ENCODE data around the gene SELPLG.
"Not testable (repeated sequence)": the region's sequence is repeated elsewhere in the genome, so short reads cannot be mapped to it uniquely, and the experiment has no call there.

The SELPLG gene

DNA sequence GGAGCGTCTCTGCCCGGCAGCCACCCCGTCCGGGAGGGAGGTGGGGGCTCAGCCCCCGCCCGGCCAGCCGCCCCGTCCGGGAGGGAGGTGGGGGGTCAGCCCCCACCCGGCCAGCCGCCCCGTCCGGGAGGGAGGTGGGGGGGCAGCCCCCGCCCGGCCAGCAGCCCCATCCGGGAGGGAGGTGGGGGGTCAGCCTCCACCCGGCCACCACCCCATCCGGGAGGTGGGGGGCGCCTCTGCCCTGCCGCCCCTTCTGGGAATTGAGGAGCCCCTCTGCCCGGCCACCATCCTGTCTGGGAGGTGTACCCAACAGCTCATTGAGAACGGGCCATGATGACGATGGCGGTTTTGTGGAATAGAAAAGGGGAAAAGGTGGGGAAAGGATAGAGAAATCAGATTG lies 22.6 kb upstream of the SELPLG start:
- DNase-seq (ENCODE audit: low read depth in 2 of 2): not testable (repeated sequence)

DNA sequence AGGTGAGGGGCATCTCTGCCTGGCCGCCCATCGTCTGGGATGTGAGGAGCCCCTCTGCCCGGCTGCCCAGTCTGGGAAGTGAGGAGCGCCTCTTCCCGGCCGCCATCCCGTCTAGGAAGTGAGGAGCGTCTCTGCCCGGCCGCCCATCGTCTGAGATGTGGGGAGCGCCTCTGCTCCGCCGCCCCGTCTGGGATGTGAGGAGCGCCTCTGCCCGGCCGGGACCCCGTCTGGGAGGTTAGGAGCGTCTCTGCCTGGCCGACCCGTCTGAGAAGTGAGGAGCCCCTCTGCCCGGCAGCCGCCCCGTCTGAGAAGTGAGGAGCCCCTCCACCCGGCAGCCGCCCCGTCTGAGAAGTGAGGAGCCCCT lies 22.1 kb upstream of the SELPLG start:
- DNase-seq (ENCODE audit: low read depth in 2 of 2): not testable (repeated sequence)

GRCh38 chr12:108654622-108655021 lies 20.9 kb upstream of the SELPLG start:
- DNase-seq (ENCODE audit: low read depth in 2 of 2): not testable (repeated sequence)

DNA sequence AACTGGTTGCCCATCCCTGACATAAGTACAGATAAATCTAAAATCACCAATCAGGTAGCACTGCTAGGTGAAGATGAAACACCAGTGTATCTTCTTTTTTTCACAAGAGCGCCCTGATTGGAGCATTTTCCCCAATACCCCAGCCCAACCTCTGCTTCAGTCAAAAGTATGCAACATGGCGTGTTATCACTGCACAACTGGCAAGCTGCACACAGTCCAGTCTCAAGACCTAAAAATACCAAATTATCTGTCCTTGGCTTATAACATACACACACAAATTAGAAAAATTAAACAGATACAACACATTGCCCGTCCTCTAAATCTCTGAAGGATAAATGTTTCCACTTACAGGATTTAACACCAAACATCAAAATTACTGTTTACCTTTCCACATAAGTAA lies 20.2 kb upstream of the SELPLG start:
- DNase-seq (ENCODE audit: low read depth in 2 of 2): no peak

DNA sequence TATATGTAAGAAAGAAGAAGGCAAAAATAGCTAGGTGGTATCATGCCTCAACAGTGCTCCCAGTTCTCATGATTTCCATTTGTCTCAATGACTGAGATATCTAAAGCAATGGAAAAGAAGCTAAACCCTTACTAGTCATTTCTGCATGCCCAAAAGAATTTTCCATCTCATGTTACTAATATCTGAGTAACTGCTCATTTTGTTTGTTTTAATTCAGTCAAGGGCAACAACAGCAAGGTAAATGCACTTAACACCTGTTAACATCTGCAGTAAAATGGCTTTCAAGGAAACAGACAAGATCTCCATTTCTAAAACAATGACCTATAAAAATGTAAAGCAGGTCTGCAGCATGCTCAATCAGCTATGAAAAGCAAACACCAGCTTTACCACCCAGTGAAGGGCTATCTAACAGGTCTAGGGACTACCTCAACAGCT lies 19.4 kb upstream of the SELPLG start:
- DNase-seq (ENCODE audit: low read depth in 2 of 2): no peak

DNA sequence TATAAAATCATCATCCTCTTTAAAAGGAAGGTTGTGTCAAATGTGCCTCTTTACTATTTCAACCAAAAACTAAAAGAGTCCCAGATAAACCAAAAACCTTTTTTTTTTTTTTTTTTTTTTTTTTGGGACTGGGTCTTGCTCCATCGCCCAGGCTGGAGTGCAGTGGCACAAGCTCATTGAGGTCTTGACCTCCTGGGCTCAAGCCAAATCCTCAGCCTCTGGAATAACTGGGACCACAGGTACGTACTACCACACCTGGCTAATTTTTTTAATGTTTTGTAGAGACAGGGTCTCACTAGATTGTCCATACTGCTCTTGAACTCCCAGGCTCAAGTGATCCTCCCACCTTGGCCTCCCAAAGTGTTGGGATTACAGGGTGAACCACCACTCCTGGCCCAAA lies 16.4 kb upstream of the SELPLG start:
- DNase-seq (ENCODE audit: low read depth in 2 of 2): no peak

DNA sequence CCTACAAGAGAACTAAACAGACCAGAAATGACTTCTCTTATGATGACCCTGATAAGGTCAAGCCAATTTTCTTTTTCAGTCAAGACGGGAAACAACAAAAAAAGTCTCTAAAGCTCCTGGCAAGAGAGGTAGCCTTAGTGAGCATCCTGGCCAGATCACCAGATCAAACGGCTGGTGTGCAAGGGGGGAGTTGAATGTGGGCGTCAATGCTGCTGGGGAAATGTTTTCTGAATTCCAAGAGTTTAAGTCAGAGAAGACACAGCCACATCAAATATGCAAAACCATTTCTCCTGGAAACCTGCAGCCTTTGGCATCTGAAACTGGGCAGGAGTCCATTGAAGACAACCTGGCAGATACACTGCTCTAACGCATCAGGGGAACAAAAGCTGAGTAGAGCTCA lies 16.0 kb upstream of the SELPLG start:
- DNase-seq (ENCODE audit: low read depth in 2 of 2): no peak

GRCh38 chr12:108649126-108649525 lies 15.4 kb upstream of the SELPLG start:
- no peak for DNase-seq (ENCODE audit: low read depth in 2 of 2)

DNA sequence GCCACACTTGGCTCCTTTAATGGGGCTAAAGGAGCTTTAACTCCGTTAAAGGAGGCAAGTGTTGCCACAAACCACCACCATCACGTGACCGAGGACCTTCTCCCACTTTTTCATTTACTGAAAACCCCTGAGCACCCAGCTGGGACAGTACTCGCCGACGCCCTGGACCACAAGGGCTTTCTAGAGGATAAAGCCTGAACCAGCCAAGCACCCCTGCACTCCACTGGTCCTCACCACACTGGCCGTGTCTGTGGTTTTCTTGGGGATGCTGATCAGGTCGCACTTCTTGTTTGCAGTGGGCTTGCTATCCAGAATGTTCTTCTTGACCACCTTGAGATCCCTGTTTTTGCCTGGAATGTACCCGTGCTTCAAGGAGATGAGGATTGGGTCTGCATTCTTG lies 14.7 kb upstream of the SELPLG start:
- no peak for DNase-seq (ENCODE audit: low read depth in 2 of 2)

- no peak for DNase-seq (ENCODE audit: low read depth in 2 of 2)
These were observed 14.0 kb upstream of the SELPLG start for GRCh38 chr12:108647585-108648287.

DNA sequence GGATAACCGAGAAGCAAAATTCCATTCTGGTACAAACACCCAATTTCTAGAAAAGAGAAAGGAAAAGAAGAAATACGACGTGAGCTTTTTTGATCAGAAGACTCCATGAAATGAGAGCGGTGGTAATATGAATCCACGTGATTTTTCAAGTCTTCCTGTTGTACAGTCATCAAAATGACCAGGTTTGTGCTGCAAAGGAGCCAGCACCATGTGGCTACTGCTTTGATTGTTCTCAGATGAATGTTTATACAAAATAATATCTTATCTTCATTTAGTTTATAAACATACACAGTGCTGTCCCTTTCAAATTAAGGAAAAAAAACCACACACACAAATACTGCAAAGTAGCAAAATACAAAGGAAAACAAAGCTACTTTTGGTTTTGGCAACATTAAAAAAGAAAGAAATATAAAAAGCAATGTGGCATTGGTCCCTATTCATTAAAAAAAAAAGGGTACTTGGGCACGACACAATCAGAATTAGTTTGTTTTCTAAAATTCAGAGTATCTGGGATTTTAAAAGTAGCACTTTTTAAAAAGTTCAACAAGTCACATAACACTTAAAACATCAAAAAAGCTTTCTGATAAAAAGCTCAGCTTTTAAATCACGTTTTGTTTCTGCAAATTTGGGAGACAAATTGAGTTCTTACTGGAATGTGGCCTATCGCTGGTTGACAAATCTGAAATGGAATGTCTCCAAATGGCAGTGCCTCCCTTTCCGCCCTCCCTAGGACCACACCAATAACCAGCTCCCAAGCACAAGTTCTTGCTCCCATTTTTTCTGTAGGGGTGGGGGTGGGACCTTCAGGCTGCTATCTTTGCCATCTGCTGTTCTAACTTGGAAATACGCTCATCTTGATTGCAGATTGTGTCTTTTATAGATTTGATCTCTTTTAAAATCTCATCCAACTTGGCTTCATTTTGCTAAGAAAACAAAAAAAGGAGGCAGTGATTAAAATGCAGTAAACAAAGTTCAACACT lies 13.2 kb upstream of the SELPLG start:
- no peak for DNase-seq (ENCODE audit: low read depth in 2 of 2)

- no peak for DNase-seq (ENCODE audit: low read depth in 2 of 2)
These were observed 12.2 kb upstream of the SELPLG start for GRCh38 chr12:108645686-108646599.

- DNase-seq (ENCODE audit: low read depth in 2 of 2): no peak
These were observed 11.1 kb upstream of the SELPLG start for GRCh38 chr12:108644811-108645120.

DNA sequence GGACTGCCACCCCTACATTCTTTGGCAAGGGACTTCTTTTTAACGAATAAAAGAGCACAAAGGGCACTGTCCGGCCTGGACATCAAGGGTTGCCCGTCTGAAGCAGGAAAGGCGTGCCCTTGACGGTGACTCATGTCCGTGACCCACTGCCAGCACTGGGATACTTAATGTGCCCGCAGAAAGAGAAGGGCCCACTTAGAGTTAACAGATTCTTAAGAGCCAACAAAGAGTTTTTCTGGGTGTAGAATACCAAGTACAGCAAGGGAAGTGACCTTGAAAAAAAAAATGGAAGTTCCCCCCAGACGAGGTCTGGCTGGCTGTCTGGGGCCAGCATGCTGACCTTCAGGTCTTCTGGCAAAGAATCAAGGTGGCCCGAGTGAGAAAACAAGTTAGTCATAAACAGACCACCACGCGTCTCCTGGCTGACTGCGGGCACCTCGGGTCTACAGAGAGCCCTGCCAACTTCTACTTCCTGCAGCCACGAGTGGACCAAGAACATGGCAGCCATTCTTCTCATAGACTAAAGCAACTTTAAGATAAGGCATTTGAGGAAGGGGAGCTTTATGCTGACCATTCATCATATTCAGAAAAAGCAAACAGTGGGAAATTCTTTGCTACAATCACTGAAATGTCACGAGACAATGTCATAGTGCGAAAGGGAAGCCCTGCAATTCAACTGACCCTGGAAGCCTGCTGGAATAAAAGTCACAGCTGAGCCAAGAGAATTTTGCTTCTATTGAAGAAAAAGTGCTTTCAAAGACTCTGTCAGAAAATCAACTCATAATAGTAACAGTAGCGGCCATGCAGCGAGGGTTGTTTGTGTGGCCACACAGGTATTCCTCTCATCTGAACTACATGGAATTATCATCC lies 10.5 kb upstream of the SELPLG start:
- DNase-seq (ENCODE audit: low read depth in 2 of 2): no peak

GRCh38 chr12:108642899-108643654 lies 9.4 kb upstream of the SELPLG start:
- no peak for DNase-seq (ENCODE audit: low read depth in 2 of 2)

GRCh38 chr12:108642269-108642870 lies 8.7 kb upstream of the SELPLG start:
- no peak for DNase-seq (ENCODE audit: low read depth in 2 of 2)

DNA sequence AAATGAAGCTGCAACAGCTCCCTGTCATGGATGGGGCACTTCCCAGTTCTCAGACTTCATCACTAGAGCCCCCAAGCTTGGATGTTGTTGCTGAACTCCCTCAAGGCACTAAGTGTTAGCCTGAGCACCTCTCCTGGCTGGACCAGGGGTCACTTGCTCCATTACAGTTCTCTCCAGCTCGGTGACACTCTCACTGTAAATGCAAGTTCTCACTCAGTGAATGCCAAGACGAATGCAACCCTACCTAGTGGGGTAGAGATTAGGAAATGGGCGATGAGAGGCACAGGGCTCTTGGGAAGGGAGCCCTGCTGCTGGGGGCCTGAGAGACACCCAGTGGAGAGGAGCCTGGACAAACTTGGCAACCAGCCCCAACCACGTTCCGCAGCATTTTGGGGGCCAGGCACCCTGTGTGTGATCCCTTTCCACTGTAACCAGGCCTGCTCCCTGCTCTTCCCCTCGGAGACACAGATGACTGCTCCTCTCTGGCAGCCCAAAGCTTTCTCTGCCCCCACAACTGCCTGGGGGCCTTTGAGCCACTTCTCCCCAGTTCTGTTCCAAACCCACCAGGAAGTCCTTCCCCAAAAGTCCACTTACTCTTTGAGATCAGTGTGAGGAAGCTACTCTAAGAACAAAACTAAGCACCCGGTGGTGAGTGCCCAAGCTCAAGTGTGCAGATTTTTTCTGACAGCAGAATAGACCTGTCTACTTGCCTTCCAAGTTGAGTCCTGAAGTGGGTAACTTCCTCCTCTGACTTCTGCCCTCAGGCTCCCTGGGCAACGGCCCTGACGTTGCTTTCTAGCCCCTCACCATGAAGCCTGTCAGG lies 8.0 kb upstream of the SELPLG start:
- DNase-seq (ENCODE audit: low read depth in 2 of 2): no peak

GRCh38 chr12:108640802-108641445 lies 7.2 kb upstream of the SELPLG start:
- no peak for DNase-seq (ENCODE audit: low read depth in 2 of 2)

Data from activated CD8-positive, alpha-beta memory T cell treated with anti-CD3 and anti-CD28 coated beads for 4 hours (primary cell).